Measurements from ENCODE around the gene ORC3.
"Not testable (repeated sequence)": the region's sequence is repeated elsewhere in the genome, so short reads cannot be mapped to it uniquely, and the experiment has no call there.

ORC3 gene

DNA sequence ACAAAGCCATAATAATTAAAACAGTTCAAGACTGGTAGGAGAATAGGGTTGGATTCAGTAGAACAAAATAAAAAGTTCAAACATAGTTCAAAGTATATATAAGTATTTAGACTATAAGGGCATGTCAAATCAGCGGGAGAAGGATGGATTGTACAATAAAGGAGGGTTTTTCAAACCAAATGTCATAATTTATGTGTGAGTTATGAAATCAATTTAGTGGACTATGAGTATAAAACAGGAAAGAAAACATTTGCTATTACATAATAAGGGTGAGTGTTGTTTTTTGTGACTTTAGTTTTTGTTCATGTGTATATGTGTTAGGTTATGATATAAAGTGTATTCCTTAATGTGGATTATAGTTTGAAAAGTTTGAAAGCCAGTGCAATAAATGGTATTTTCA lies 10.6 kb downstream of the ORC3 start:
- DNase-seq (ENCODE audit: low read depth), result no peak

- DNase-seq (ENCODE audit: low read depth), result no peak
Measured at GRCh38 chr6:87606199-87606598, 16.3 kb downstream of the ORC3 start.

- no peak for DNase-seq (ENCODE audit: low read depth)
Measured at GRCh38 chr6:87608802-87609201, 18.9 kb downstream of the ORC3 start.

DNA sequence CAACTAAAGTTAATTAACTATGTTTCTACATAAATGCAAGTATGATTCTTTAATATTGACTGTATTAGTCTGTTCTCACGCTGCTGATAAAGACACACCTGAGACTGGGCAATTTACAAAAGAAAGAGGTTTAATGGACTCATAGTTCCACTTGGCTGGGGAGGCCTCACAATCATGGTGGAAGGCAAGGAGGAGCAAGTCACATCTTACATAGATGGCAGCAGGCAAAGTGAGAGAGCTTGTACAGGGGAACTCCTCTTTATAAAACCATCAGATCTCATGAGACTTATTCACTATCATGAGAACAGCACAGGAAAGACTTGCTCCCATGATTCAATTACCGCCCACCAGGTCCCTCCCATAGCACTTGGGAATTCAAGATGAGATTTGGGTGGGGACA lies 23.1 kb downstream of the ORC3 start:
- not testable (repeated sequence) for DNase-seq (ENCODE audit: low read depth)

- no peak for DNase-seq (ENCODE audit: low read depth)
Measured at GRCh38 chr6:87617405-87617804, 27.5 kb downstream of the ORC3 start.

DNA sequence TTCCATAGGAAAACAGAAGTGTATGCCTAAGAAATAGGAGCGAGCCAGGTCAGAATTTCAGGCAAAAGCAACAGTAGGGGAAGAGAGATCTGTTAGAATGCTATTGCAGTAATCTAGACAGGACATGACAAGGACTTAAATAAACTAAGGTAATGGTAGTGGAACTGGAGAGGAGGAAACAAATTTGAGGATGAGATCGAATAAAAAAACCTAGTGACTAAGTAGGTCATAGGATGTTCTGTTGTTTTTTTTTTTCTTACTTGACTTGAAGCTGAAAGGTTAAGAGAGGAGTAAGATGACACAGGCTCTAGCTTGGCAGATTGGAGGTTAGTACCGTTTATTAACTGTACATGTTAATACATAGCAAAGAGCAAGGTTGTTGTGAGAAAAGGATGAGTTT lies 28.6 kb downstream of the ORC3 start:
- no peak for DNase-seq (ENCODE audit: low read depth)

GRCh38 chr6:87623248-87623647 lies 33.3 kb downstream of the ORC3 start:
- no peak for DNase-seq (ENCODE audit: low read depth)

DNA sequence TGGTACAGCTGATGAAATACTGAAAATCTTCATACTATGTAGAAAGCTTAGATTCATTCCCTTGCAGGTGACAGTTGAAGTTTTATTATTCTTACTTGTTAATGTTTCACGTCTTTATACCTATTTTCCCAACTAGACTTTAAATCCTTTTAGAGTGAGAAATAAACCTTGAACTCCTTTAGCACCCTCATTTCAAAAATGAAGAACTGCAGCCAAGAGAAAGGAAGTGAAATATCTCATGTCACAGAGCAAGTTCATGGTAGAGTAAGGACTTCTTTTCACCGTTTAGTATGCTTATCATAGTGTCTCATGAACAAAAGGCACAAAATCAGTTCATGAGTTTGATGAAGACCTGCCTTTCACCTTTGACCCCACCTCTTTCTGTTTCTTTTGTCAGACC lies 38.5 kb downstream of the ORC3 start:
- no peak for DNase-seq (ENCODE audit: low read depth)

GRCh38 chr6:87628881-87629280 lies 38.9 kb downstream of the ORC3 start:
- DNase-seq (ENCODE audit: low read depth), result no peak

DNA sequence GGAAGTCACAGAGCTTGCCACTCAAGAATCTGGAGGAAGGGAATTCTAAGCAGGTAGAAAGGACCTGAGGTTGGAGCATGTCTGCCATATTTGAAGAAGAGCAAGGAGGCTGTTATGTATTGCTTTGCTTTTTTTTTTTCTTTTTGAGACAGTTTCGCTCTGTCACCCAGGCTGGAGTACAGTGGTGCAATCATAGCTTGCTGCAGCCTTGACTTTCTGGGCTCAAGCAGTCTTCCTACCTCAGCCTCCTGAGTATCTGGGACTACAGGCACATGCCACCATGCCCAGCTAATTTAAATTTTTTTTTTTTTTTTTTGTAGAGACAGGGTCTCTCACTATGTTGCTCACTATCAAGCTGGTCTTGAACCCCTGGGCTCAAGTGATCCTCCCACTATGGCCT lies 40.8 kb downstream of the ORC3 start:
- no peak for DNase-seq (ENCODE audit: low read depth)

DNA sequence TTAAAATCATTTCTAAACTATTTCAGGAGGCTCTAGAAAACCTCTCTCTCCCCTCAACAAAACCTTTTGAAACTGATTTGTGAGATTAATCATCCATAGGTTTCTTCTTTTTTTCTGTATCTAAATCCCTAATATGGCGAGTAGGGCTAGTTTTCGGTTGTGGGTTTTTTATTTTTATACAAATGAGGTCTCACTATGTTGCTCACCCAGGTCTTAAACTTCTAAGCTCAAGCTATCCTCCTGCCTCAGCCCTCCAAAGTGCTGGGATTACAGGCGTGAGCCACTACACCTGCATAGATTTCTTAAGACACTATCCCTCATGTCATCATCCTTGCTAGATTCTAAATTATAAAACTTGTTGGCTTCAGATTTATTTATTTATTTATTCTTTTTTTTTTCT lies 43.9 kb downstream of the ORC3 start:
- no peak for DNase-seq (ENCODE audit: low read depth)

- no peak for DNase-seq (ENCODE audit: low read depth)
Measured at GRCh38 chr6:87636315-87636714, 46.4 kb downstream of the ORC3 start.

DNA sequence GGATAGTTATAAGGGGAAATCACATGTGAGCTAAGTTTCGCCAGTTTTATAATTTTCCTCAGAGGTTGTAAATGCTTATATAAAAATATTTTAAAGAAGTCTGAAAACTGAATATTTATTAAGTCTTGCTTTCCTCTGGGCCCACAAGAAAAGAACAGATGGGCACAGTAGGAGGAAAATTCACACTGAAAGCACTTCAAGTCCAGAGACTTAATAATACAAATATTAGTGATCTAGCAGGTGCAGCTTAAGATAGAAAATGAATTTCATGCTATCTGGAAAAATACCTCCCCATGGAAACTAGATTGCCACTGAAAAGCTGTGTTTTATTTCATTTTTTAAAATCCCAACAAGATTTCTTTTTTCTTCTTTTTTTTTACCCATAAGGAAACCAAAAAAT lies 47.2 kb downstream of the ORC3 start:
- DNase-seq (ENCODE audit: low read depth), result no peak

DNA sequence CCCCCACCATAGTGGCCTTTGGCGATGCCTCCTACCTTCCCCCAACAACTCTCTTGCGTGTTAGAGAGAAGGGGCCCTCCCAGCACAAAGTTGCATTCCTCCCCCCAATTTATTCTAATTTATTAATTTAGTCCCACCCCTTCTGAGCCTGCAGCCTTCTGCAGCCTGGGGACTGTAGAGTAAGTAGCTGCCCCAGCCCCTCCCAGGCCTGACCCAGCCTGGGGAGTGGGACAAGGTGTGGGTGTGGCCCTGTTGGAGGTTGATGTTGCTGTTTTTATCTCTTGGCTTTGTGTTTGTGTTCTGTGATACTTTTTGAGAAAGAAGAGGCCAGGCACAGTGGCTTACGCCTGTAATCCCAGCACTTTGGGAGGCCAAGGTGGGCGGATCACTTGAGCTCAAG lies 49.4 kb downstream of the ORC3 start:
- no peak for DNase-seq (ENCODE audit: low read depth)

- DNase-seq (ENCODE audit: low read depth), result no peak
Measured at GRCh38 chr6:87641065-87641692, 51.2 kb downstream of the ORC3 start.

DNA sequence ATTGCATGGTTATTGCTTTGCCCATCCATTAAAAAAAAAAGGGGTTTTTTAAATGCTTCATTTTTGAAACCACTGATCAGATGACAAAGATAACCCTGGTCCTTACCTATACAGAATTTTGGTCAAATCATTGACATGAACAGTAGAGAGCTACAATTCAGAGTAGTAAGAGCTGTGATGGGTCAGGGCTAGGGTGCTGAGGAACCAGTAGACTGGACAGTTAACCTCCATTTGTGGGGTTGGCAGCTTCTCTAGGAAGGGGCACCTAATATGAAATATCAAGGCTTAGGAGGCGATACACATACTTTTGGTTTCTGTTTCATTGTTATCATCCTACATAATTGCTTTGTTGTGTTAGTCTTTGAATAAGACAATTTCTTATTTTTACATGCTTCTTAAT lies 55.1 kb downstream of the ORC3 start:
- DNase-seq (ENCODE audit: low read depth), result no peak

DNA sequence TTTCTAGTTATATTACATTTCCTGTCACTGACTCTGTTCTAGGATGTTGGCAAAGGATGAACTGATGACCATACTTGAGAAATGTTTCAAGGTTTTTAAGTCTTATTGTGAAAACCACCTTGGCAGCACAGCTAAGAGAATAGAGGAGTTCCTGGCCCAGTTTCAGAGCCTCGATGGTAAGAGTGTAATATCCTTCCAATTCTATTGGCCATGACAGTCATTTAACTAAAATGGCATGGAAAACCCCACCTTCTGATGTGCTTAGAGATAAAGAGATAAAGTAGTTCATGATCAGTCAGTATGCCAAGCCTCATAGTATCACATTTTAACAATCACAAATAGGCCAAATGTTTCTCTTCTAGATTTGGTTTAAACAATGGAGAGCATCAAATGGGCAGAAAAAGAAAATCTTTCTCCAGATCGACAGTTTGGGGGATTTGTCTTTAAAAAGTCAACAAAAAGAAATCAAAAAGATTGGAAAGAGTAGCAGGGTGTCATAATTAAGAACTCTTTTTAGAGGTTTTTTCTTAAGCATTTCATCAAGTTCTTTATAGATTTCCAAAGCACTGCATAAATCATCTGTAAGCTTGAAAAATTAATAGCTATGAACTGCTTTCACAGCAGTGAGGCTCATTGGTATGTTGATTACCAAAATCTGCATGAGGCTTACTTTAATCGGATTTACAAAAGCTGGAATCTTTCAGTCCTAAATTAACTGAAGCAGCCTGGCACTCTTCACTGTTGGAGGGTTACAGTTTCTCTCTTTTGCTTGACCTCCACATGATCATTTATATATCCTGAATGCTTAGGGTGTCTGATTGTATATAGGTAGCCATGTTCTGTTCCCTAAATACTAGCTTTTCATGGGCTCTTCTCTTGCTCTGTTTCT lies 63.4 kb downstream of the ORC3 start:
- DNase-seq (ENCODE audit: low read depth), result no peak

- DNase-seq (ENCODE audit: low read depth), result no peak
Measured at GRCh38 chr6:87654122-87654521, 64.2 kb downstream of the ORC3 start.

GRCh38 chr6:87654875-87655454 lies 65.0 kb downstream of the ORC3 start:
- DNase-seq (ENCODE audit: low read depth), result no peak

GRCh38 chr6:87655824-87656223 lies 65.9 kb downstream of the ORC3 start:
- no peak for DNase-seq (ENCODE audit: low read depth)

GRCh38 chr6:87656857-87657256 lies 66.9 kb downstream of the ORC3 start:
- no peak for DNase-seq (ENCODE audit: low read depth)

GRCh38 chr6:87658516-87658915 lies 68.6 kb downstream of the ORC3 start:
- DNase-seq (ENCODE audit: low read depth), result no peak

GRCh38 chr6:87660226-87660911 lies 70.4 kb downstream of the ORC3 start:
- DNase-seq (ENCODE audit: low read depth), result no peak
